Right renal pelvis (tissue), 4 donors: ENCODE measurements around the gene PTCD1. TPM values are rescaled to one million over a fixed set of nuclear protein-coding genes. Genes with fewer than 3 reads are reported as not detected.

Experiments
- DNase-seq, 4 donors: peaks; one replicate each; pipeline ENCODE4 v3.0.0-alpha.2; 2013; ENCODE audit warnings: low read depth in 4 of 4, low spot score in 3 of 4, missing footprints in 1 of 4
- polyA plus RNA-seq, 4 donors: library from polyadenylated mRNA; unstranded; fragments of 120-200 nt; gene quantifications; one replicate each; pipeline ENCODE4 v1.2.1, GENCODE V29; 2013; ENCODE audit not compliant: insufficient read length in 4 of 4

PTCD1 gene
- polyA plus RNA-seq, 4 donors: 3.7 to 6.1 (median 4.5) TPM

DNA sequence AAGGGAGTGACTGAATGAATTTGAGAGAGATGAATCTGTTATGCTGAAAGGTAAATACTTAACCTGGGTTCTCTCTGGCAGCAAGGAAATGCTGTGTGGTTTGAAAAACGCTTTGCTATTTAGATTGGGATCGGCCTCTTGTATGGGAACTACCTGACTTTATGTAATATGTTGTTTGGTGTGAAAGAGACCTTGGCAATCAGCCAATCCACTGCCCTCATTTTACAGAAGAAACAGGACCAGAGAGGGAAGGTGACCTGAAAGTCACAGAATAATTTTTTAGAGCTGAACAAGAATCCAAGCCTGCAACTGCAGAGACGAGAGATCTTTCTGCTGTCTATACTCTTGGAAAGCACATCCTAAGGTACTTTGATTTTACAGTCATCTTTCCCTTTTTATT is 28.8 kb downstream of the PTCD1 start:
- no peak for DNase-seq

DNA sequence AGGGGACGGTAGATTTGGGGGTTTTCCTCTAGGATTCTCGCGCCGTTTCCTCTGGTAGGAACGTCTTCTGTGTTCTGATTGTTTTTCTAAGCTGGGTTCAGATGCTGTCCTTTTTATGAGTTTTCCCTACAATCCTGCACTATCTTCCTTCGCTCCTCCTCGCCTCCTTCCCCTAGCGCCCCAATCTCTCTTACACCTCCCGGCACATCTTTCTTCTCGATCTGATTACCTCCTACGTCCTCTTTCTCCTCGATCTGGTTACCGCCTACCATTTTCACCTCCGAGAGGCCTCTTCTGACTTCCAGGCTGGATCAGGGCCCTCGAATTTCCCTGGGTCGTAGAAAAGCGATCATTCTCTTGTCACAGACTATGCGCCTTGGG is 29.4 kb downstream of the PTCD1 start:
- DNase-seq: no peak

DNA sequence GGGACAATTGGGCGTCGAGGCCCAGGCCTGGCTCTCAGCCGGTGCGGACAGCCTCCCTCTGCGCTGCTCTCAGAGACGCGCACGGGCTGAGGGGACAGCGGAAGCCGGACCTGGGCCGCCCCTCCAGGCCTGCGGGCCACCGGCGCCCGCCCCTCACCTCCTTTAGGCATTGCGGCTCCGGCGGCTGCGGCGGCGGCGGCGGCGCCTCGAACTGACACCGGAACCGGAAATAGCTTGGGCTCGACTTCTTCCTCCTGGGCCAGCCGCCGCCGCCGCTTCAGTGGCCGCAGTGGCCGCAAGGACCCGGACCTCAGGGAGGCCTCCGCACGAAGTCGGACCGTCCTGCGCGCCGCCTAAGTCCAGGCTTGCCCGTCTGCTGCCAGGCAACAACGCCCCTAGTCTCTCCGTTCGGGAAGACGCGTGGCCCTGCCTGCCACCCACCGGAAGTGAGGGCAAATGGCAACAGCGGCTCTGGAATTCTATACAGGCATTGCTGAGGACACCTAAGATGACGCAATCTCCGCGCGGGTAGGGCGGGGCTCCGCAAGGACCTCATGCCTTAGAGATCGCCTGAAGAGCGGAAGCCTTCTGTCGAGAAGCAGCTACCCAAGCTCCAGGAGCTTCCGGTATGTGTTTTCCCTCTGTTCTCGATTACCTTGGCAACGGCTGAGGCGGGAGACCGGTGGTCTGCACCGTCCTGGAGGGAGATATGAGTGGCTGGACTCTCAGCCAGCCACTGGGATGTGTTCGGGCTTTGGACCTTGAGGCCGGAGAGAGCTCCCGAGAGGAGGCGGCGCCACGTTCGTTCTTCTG is 30.0 kb downstream of the PTCD1 start, which contains the start of the genes BUD31 and PDAP1:
BUD31 (plus strand) TSS at position 591 of the 813 bp plus-strand sequence. CDS start 2,124 bp downstream, outside the sequence.
PDAP1 (minus strand) TSS at position 219 of the 813 bp plus-strand sequence; CDS start at position 170, 49 bp downstream.
- DNase-seq: peak; percentile 86 to 98 (median 88)

- peak in 1 of 4 donors; percentile 16 for DNase-seq
Observed at GRCh38 chr7:99407872-99408378, 30.7 kb downstream of the PTCD1 start.

DNA sequence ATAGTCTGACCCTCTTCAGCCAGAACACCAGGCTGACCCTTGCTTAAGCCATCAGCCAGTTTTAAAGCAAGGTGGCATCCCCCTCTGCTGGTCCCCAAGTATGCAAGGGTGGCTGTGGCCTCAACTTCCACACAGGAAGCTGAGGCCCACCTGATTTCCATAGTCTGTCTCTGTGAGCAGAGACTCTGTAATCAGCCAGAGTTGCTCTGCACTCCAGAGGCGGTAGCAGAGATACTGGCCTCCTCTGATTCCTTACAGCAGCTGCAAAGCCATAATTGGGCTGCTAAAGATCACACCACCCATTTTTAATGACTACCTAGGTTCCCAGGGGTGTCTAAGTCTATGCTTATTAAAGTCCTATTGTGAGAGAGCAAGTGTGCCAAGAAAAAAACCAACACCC is 32.0 kb downstream of the PTCD1 start:
- DNase-seq: no peak

DNA sequence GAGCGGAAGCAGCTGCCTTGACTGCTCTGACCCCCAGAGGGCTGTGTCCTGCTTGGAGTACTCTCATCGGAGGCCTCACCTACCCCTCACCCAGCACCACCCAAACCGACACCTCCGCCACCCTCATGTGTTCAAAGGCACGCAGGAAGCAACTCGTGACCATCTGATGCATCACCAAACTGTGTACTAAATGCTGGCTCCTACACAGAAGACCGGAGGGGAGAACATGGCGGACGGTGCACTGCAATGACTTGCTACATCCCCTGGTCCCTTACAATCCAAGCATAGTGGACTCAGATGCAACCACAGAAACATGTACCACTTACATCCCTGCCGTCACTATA is 33.6 kb downstream of the PTCD1 start:
- DNase-seq: no peak

GRCh38 chr7:99404235-99404976 is 34.2 kb downstream of the PTCD1 start:
- no peak for DNase-seq

DNA sequence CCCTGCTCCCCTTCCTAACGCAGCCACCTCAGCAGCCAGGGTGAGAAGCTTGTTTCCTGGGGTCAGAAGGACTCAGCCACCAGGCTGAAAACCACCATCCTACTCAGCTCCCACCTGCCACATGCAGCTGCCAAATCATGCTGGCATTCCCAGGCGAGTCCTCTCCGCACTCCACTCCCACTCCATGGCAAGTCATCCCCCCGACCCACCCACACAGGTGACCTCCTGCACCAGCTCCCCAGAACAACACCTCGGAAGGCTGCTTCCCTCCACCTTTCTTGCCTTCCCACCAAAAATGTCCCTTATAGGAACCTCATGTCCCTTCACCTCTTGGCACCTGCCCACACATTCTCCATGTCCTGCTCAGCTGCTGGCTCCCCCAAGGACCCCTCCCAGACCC is 34.8 kb downstream of the PTCD1 start:
- DNase-seq: no peak

- DNase-seq: no peak
Observed at GRCh38 chr7:99402854-99403253, 35.7 kb downstream of the PTCD1 start.

DNA sequence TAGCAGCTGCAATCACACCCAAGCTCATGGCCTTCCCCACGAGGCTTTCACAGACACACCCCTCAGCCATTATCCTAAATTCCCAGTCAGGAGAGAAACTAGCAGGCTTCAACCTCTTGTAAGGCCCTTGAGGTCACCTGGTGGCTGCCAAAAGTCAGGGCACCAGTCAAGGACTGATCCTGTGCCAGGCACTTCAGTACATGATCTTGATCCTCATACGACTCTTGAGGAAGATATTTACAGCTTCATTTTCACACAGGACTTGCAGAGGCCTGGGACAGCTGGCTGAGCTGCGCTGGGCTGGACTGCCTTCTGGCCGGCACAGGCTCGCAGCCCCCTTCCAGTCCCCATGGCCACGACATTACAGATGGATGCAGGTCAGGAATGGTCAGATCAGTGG is 39.0 kb downstream of the PTCD1 start:
- DNase-seq: no peak

- no peak for DNase-seq
Observed at GRCh38 chr7:99398891-99399445, 39.6 kb downstream of the PTCD1 start.

GRCh38 chr7:99397297-99397983 is 41.2 kb downstream of the PTCD1 start:
- DNase-seq: no peak

DNA sequence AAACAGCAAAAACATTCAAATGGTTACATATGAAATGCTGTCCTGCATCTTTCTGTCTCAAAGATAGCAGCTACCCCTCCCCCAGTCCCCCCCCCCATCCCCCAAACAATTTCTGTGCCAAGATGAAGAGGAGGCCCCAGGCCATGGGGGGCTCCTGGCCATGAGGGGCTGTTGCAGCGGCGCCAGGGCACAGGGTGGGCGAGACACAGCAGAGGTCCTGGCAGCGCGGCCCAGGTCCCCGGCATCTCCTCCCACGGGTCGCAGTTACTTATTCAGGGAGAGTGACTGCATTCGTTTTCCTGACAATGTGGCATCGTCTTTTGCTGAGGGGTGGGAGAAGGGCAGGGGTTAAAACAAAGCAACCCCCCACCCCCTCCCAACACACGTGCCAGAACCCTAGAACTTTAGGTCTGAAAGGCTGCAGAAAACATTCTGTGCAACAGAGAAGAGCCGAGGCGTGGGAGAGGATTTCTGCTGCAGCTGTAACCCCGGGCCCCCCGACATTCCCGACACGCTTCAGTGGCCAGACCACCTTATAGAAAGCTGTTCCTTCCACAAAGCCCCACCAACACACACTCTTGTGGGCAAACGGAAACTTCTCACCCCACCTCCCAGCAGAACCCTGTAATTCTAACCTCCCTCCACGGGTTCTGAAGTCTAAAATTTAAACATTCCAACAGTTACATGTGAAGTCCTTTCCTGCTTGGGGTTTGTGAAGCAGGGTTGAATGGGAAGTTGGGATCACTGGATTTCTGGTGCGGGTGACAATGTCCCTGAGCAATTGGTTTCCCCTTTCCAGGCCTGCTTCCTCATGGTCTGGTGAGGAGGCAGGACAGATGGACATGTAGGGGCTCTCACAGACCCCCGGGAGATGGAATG is 41.9 kb downstream of the PTCD1 start:
- no peak for DNase-seq

GRCh38 chr7:99395616-99396327 is 42.8 kb downstream of the PTCD1 start:
- DNase-seq: no peak

- DNase-seq: no peak
Observed at GRCh38 chr7:99394188-99394502, 44.5 kb downstream of the PTCD1 start.

GRCh38 chr7:99393355-99394187 is 45.0 kb downstream of the PTCD1 start:
- no peak for DNase-seq

GRCh38 chr7:99392659-99393354 is 45.8 kb downstream of the PTCD1 start:
- DNase-seq: no peak

DNA sequence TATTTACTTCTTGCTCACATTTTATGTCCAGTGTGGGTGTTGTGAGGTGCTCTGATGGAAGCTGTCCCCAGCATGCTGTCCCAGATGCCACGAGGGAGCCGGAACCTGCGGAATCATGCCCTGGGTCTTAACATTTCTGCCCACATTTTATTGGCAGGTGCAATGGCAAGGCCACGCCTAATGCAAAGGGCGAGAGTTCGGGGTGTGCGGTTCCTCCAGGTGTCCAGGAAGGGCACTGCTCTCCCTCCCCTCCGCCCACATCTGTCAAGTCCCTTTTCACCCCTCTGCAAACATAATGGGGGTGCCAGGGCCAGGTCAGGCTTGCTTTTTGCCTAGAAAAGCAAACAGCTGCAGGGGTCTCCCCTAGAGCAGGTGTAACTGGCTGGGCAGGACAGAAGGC is 46.6 kb downstream of the PTCD1 start:
- no peak for DNase-seq
